ENCODE results near the gene MMADHC.

Gene MMADHC

DNA sequence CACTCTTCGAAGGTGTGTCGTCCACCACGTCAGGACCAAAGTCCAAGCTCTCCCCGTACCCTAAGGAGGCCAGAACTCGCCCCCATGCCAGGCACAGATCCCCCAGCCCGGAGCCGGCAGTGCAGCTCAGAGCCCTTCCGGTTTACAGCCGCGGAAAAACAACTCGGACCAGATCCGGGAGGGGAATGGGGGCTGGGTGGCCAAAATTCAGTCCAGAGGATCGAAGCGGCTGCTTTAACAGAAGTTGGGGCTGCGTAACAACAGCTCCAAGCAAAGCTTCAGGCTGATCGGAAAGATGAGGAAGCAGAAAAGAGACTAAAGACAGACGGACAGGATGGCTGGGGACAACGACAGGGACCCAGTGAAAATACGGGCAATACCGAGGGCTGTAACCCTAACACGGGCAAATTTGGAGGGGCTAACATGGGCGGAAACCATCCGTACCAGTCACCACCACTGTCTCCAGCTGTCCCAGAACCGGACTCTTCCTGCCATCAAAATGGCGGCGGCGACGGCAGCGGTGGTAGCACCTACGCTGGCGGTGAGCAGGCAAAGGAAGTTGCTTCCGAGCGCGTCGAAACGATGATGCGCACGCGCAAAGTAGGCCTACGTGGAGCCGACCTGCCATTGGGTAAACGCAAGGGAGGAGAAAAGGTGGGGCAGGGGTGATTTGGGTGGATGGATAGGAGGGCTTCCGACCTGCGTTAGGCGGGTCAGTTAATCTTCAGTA is at the start of gene MMADHC:
TSS of gene MMADHC (minus strand) at position 556 of the 730 bp plus-strand sequence. CDS start 678 bp downstream, outside the sequence.
- DNase-seq (ENCODE audit: low spot score): peak; percentile 97

DNA sequence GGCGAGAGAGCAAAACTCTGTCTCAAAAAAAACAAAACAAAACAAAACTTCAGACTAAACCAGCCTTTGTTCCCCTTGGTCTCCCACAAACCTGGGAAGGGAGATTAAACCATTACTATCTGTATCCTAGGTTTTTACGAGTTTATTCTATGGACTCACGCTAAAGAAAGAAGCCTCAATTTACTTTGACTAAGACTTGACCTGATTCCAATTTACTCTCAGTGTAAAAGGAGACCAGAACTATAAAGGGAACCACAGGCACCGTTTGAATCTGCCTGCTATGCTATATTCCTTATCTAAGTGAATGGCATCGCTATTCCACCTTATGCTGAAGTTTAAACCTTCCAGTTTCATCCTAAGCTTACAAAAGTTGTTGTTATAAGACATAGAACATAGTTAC is 46.5 kb upstream of the MMADHC start:
- DNase-seq (ENCODE audit: low spot score): no peak

DNA sequence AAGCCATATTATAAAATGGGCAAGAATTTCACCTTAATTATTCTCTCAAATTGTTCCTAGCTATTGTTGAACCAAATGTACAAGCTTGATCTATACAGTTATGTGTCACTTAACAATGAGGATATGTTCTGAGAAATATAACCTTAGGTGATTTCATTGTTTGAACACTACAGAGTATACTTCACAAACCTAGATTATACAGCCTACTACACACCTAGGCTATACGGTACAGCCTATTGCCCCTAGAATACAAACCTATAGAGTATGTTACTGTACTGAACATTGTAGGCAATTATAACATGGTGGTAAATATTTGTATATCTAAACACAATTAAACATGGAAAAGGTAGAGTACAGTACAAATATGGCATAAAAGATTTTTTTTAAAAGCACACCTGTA is 42.9 kb upstream of the MMADHC start:
- DNase-seq (ENCODE audit: low spot score): no peak

DNA sequence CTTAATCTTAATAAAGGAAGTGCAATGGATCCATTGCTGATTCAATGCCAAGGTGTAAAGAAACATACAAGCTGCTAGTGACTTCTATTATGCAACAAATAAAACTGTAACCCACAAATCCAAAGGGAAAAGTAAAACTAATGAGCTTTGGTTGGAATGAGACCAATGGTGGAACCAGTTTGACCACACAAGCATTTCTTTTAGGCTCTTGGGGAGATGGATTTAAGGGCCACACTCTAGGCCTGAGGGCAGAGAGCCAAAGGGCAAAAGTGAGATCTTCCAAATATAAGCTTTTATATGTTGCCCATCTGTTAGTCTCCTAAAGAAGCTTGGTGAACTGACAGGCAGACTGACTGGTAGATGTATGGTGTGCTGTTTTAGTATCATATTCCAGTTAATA is 41.5 kb upstream of the MMADHC start:
- no peak for DNase-seq (ENCODE audit: low spot score)

DNA sequence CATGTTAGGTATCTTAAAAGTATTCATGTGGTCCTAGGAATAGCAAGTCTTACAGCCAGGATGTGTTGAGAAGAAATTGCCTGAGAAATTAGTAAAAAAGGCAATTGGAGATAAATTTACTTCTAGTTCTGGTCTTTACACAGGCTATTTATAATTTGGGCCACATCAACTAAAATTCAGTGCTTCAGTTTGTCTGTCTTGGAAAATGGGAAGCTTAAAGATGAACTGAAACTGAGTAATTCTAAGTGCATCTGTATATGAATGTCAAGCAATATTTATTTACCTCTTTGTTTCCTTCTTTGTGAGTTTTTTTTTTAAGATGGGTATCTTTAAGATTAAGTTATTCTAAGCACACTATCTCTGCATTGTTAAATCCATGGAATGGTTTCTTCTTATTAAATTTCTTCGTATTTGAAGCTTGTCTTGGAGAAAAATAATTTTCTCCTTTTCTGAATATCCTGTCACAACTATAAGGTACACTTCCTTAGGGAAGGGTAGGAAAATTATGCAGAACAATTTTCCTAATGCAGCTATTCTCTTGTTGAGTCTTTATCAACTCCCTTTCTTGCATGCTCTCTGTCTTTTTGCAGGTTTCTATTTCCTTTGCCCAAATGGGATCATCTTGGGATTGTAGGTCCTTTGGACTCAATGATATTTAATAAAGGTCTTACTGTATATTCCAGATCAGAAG is 39.7 kb upstream of the MMADHC start:
- no peak for DNase-seq (ENCODE audit: low spot score)

DNA sequence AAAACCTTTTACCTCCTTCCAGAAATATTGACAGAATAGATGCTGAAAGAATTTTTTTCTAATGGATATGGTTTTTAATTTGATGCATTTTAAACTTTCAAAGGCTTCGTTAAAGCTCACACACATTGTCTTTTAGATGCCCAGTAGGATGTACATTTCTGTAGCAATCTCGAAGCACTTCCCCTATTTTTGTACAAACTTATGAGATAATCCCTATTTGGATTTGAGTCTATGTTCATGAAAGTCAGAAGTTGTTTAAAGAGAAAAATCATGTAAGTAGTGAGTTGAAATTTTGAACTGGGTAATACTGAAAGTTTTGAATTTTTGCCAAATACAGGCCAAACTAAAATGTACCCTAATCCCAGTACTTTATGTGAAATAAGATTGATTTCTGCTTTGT is 38.1 kb upstream of the MMADHC start:
- DNase-seq (ENCODE audit: low spot score): no peak

DNA sequence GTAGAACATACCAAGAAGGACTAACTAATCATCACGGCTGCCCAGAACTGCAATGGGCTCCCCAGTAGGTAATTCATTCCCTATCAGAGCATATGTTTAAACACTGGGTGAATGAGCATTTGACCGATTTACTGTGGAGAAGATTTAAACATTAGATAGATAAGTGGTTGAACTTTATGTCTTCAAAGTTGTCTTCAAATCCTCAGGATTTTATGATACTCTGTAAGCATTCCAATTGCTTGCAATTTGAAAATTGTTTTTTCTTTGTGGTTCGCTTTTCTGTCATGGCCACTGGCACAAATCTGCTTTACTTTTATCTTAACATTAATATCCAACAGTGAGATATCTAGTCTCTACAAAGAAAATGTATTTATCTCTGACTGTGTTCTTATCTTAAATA is 37.7 kb upstream of the MMADHC start:
- DNase-seq (ENCODE audit: low spot score): no peak

DNA sequence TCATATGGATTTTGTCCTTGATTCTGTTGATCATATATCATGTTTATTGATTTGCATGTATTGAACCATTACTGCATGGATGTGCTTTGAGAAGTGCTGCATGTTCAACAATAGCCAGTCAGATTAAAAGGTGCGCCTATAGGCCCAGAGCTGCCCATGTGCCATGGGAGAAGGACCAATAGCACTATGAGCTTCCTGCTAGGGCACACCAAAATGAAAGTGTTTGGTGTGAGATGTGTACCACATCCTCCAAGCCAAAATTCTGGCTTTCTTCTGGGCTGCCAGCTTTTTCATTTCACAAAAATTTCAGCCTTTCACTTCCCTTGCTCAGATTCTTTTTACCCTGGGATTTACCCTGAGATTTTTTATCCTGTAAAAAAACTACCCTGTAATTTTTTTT is 34.8 kb upstream of the MMADHC start:
- no peak for DNase-seq (ENCODE audit: low spot score)

DNA sequence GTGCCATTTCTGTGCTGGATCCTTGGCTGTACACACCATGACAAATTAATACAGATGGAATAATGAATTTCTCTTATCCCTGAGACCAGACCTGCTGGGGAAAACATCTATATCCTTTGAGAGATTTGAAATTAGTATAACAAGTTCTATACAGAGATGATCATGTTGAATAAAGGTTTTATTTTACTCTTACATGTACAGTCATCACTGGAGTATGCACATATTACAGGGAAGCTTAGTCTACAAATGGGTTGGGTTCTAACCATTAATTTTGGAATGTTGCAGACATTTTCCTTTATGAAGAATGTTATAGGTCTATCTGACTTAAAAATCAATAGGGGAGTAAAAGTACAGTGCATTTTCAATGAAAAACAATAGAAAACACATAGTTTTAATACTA is 29.9 kb upstream of the MMADHC start:
- DNase-seq (ENCODE audit: low spot score): no peak

DNA sequence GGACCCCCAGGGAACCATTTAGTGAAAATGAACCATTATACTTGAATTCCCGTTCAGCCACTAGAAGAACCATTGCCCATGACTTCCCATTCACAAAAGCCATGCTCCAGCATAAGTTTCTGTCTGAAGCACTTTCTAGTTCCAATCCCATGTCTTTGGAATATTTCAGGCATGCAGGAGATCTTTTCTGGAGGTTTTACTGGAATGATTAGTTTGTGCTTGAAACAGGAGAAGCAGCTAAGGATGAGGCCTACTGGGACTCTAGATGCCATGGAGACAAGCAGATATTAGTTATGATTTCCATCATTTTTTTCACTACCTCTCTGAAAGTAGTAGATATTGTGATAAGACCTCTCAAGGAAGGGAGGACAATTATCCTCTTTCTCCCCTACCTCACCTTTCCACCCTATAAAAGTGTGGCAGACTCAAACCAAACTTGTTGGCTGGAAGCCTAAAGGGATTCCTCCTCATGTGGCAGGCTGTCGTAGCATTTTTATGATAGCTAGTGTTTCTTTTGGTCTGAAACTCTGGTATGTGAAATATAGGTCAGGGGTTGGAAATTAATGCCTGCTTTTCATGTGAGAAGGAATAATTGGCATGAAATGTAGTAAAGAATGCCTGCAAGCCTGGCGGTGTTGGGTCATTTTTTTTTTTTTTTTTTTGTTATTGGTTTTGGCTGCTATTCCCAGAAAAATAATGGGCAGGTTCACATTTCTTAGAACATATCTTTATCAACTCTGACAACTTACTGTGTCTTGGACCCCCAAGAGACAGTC is 29.3 kb upstream of the MMADHC start:
- no peak for DNase-seq (ENCODE audit: low spot score)

DNA sequence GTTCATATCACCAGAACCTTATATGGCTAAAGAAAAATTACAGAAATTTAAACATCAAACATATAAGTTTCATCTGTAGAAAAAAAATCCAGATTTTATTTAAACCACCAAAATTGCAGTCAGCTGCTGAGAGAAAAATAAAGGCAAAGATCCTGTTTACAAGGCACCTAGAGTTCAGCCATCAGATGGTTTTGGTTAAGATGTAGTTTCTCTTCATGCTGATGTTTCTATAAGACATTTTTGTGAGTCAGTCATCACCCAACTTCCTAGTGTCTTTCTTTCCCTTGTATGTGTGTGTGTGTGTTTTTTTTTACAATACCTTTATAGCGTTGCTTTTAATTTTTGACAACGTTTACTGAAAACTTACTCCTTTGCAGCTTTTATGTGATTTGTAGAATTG is 26.1 kb upstream of the MMADHC start:
- no peak for DNase-seq (ENCODE audit: low spot score)

DNA sequence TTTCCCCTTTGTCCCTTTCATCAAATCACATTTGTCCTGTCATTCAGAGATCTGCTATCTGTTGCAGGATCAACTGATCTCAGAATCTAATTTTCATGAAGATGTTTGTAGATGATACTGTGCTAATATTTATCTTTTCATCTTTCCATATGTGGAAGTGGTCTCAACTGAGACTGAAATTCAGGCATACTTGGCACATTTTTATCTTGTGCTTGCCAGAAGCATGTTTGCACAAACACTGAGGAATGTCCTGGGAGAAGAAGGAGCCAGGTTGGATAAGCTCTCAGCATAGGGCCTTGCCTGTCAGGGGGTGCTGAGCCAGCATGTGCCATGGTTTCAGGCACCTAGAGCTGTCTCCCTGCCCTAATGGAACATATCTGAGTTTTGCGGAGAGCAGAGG is 24.5 kb upstream of the MMADHC start:
- no peak for DNase-seq (ENCODE audit: low spot score)

DNA sequence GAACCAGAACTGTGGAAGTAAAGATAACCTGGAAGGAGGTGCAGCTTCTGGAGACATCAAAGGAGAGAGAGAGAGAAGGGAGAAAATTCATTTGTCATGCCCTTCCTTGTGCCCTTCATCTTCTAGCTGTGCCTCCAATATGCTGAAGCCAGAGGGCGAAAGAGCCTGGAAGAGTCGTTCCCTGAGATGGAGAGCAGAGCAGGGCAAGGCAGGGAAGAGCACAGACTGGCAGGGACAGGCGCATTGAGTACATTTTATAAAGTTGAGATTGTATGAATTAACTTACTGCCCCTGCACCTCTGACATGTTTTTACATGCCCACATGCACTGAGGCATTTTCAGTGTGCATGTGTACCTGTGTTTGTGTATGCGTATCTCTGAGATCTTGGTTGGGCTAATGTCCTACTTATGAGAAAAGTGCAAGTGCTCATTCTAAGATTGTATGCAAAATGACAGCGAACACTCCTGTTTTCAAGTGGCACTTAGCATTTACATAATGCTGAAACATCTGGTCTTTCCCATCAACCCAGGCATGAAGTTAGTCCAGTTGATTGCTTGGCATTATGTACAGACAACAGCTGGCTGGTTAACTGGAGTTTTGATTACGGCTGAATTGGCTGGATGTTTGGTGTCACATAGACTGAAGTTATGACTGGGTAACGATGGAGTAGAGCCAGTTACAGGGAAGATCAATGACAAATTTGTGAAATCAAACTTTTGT is 23.7 kb upstream of the MMADHC start:
- DNase-seq (ENCODE audit: low spot score): no peak

DNA sequence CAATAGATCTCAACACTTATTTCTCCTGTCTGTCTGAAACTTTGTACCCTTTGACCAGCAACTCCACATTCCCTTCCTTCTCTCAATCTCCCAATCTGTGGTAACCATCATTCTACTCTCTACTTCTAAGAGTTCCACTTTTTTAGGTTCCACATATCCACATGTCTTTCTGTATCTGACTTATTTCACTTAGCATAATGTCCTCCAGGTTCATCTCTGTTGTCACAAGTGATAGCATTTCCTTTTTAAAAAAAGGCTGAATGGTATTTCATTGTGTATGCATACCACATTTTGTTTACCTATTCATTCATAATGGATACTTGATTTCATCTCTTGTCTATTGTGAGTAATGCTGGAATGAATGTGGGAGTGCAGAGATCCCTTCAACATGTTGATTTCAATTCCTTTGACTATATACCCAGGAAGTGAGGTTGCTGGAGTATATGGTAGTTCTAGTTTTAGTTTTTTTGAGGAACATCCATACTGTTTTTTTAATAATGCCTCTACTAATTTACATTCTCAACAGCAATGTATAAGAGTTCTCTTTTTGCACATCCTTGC is 18.8 kb upstream of the MMADHC start:
- no peak for DNase-seq (ENCODE audit: low spot score)

DNA sequence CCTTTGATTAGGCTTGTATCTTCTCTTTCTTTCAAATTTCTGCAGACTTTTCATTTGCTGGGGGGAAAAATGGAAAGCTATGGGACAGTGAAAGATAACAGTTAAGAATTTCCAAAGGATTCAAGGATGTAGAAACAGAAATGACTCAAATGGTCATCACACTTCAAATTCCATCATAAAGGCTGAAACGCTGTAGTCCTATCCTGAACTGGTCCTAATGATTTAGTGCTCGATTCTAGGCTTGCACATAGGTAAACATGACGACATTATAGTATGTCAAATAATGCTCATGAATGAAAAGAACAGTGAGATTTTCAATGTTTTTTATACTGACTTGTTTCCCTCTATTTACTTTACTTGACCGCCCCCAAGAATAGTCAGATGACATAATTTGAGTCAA is 15.7 kb upstream of the MMADHC start:
- no peak for DNase-seq (ENCODE audit: low spot score)

DNA sequence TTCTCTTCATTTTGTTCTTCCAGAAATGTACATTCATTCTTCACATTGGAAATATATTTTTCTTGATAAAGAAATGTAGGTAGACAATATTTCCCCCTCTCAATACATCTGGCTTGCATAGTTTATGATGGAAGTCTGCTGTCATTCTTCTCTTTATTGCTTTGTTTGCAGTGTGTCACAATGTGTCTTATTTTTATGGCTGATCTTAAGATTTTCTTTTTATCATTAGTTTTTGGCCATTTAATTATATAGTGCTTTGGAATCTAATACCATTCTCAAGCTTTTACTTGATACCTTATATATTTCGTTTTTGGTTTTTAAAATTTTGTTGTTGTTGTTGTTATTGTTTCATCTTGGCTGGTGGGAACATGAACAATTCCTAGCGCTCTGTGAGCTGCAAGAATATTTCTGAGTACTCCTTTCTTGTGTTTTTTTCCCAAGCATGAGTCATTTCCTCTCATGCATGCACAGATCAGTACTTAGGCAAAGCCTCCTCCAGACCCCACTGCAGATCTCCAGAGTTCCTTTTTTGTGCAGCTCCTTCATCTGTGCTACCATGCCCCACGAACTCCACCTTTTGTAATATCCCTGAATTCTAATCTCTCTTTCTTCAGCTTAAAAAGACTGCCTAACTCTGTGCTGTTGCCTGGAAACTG is 13.7 kb upstream of the MMADHC start:
- DNase-seq (ENCODE audit: low spot score): no peak

DNA sequence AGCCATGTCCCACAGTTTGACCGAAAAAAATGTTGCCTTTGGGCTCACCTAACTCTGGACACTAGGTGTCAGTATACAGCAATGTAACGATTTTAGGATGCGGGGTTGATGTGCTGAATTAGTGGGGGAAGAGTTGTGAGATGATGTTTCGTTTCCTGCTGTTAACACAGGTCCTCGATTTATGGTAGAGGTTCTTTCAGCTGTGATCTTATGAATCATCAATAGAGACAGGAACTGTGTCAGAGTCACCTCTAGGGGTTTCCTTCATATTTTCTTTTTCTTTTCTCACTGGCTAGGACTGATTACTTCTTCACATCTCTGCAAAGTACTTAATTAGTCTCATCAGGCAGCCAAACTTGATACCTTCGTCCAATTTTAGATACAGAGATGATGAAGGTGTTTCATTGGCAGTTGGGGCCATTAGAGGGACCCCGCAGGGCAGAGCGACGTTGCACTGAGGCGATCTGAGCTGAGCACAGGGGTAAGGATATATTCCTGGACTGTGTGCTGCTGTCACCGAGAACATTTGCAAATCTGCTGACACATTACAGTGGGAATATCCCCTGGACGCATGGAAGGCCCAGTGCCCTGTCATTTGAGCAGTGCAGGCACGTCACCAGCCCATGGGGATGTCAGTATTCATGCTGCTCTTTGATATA is 10.2 kb upstream of the MMADHC start:
- peak; percentile 84 for DNase-seq (ENCODE audit: low spot score)

DNA sequence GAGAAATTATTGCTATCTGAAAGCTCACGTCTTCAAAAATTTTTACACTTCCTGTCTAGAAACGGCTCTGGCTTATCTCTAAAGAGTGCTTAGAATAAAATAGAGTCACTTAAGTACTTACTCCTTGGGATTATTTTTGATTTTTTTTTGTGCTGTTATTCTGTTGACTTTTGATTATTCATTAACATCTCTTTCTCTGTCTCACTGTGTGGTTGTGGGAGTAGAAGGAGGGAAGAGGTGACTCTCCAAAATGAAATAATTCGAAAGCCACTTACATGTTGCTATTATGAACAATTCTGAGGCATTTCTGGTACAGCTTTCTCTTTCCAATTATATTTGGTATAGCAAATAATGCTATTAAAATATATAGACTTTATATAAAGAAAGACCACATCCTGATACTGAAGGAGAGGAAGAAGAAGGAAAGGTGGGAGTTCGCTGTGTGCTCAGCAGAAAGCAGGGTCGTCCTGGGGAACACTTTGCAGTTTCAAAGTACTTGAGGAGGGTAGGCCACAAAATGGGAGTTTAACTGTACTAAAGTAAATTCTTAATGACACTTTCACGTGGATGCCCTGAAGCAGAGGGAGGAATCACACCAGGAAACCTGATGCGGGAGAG is 9.6 kb upstream of the MMADHC start:
- DNase-seq (ENCODE audit: low spot score): no peak

DNA sequence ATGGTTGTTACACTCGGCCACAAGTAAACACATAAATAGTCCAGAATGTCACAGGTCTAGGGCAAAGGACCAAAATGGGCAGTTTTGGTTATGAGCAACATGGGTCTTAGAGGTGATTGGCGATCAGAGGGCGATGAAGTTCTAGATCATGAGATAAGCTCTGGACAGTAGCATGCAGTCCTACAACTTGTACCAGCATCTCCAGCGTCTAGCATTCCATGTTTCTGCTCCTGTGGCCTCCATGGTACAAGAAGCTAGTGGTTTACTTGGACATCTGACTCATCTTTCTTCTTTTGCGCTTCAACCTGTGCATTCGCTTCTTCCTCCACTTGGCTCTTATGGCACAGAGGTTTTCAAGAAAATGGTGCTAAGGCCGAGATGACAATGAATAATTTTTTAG is 8.9 kb upstream of the MMADHC start:
- no peak for DNase-seq (ENCODE audit: low spot score)

Measured in Ammon's horn (tissue), 1 donor.